ENCODE results near the gene CCZ1.
"Not testable (repeated sequence)": the region's sequence is repeated elsewhere in the genome, so short reads cannot be mapped to it uniquely, and the experiment has no call there.

- TF ChIP-seq BHLHE40 (IDR thresholded peaks at IDR 0.05; ENCODE audit: borderline replicate concordance in 1 of 2, low read depth in 2 of 2, low read length in 1 of 2); JUND (IDR thresholded peaks at IDR 0.05; ENCODE audit: low read depth, low read length); CTCF (IDR thresholded peaks at IDR 0.05 in 2 of 3, conservative IDR thresholded peaks at IDR 0.05 in 1 of 3; ENCODE audit: control insufficient read depth in 2 of 3, extremely low read depth in 1 of 3, insufficient read depth in 1 of 3, low read depth in 3 of 3, low read length in 3 of 3); HDAC6 (IDR thresholded peaks at IDR 0.05; ENCODE audit: unreplicated experiment): not testable (repeated sequence)
Measured at GRCh38 chr7:5930290-5930689, 31.8 kb downstream of the CCZ1 start.

Measured in GM12878 (cell line).